Skin epidermis (tissue), 12 donors: Measurements from ENCODE around the gene PRR14.

ENCODE experiments used
- H3K27ac ChIP-seq, 21 experiments: fragments of 200-600 bp; sonication (generic) in 11 of 21; one replicate each; pipeline ENCODE4 v1.5.0; 2020; ENCODE audit warnings: mild to moderate bottlenecking in 3 of 21, inconsistent platforms in 2 of 21, moderate library complexity in 2 of 21
- H3K4me3 ChIP-seq, 7 experiments: fragments of 200-600 bp; sonication (generic) in 2 of 7; one replicate each; pipeline ENCODE4 v1.5.0; 2020; ENCODE audit warnings: inconsistent platforms in 2 of 7, mild to moderate bottlenecking in 2 of 7, moderate library complexity in 1 of 7

Gene PRR14

DNA sequence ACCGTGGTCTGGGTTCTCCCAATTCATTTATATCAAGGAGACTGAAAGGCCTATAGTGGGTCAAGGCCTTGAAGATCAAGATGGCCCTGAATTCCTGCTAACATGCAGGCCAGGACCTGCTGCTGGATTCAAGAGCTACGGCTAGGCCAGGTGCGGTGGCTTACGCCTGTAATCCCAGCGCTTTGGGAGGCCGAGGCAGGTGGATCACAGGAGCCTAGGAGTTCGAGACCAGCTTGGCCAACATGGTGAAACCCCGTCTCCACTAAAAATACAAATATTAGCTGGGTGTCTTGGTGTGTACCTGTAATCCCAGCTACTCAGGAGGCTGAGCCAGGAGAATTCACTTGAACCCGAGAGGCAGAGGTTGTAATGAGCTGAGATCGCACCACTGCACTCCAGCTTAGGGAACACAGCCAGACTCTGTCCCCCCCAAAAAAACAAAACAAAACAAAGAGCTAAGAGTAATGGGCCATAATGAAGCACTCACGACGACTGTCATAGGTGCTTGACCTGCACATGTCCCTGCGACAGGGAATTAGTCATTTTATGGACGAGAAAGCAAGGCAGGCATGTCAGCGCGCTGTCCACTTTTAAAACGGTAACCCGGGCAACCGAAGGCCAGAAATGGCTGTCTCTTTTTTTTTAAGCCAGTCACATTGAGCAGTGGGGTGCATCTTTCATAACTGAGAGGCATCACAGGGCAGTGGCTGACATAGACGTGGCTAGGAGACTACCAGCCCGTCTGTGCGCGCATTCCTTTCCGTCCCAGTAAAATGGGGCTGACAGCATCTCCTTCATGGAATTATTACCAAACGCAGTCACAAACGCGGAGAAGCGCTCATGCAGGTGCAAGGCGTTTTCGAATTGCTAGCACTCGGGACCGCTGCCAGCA, 6.5 kb downstream of the PRR14 start:
- Histone ChIP-seq H3K27ac (peak overlapping the region in 20 of 21 experiments; percentile 59 to 100 (median 85)), H3K4me3 (peak overlapping the region; percentile 17 to 96 (median 34))

DNA sequence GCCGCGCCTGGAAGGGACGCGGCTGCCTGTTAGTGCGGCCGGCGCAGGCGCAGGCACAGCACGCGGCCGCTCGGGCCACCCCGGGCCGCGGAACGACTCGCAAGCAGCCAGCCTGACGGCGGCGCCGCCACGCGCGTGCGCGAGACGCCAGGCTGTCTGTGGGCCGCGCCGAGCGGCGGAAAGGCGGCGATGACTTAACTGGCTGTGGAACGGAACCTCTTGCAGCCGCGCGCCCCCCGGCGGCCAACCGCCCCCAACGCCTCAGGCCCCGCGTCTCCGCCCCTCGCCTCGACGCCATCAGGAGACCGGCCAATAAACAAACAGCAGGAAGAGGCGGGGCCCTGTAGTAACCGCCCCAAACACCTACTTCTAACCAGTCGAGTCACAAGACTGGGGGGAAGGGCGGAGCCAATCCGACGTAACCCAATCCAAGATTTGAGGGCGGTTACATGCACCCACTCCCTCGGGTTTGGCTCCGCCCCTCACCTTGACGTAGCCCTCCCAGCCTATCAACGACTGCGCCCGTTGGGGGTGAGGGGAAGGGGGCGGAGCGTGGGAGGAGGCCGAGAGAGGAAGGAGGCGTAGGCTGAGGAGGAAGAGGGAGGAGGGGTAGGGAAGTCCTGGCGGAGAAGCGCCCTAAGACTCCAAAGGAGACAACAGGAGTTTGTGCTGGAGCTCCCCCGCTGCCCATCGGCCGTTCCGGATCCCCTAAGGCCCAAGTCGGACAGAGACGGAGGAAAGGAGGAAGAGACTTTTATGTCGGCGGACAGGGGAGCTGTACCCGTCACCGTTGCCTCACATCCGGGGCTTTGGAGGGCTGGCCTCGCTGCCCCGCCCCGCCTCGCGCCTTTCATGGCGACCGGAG, 7.3 kb downstream of the PRR14 start, which contains the start of gene FBRS:
FBRS (plus strand) TSS at position 566 of the 865 bp plus-strand sequence. CDS start 1,088 bp downstream, outside the sequence.
- Histone ChIP-seq H3K4me3 (peak within 1 kb of the TSS; percentile 56 to 96 (median 85)), H3K27ac (peak within 1 kb of the TSS; percentile 93 to 100 (median 99))

- Histone ChIP-seq H3K4me3 (peak overlapping the region; percentile 56 to 96 (median 85)), H3K27ac (peak overlapping the region; percentile 93 to 100 (median 99))
These were observed 8.2 kb downstream of the PRR14 start for GRCh38 chr16:30658731-30659506.

DNA sequence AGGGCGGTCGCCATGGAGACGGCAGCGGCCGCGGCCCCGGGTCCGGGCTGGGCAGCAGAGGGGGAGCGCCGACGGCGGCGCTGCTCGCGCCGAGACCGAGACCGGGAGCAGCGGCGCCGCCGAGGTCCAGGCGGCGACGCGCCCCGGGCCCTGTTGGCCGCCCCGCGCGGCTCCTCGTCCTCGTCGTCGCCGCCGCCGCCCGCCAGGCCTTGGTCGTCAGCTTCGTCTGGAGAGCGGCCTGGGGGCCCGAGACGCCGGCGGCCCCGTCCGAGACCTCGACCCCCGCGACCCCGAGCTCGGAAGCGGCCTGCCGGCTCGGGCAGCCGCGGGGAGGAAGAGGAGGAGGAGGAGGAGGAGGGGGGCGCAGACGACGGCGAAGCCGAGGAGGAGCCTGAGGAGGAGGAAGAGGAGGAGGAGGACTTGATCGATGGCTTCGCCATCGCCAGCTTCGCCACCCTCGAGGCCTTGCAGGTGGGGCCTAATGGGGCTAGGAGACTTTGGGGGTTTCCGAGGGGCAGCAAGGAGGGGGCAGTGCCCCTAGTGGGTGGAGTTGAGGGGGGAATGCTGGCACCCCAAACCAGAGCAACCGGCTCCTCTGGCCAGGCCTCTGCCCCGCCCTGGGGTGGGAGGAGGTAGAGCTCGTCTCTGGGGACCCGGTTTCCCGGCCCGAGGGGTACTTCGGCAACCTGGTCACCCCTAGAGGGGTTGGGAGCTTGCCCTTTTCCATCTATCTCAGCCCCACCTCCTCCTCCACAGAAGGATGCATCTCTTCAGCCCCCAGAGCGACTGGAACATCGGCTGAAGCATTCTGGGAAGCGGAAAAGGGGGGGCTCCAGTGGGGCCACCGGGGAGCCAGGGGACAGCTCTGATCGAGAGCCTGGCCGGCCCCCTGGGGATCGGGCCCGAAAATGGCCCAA, 9.0 kb downstream of the PRR14 start:
- H3K27ac ChIP-seq: peak overlapping the region; percentile 93 to 100 (median 99)
- H3K4me3 ChIP-seq: peak overlapping the region; percentile 56 to 96 (median 85)

- Histone ChIP-seq H3K27ac (peak overlapping the region in 20 of 21 experiments; percentile 97 to 100 (median 99)), H3K4me3 (peak overlapping the region; percentile 56 to 96 (median 85))
These were observed 9.9 kb downstream of the PRR14 start for GRCh38 chr16:30660424-30661261.

- Histone ChIP-seq H3K27ac (peak overlapping the region in 3 of 21 experiments; percentile 18 to 23 (median 22)), H3K4me3 (peak overlapping the region in 1 of 7 experiments; percentile 6)
These were observed 11.7 kb downstream of the PRR14 start for GRCh38 chr16:30662449-30662848.

GRCh38 chr16:30663038-30663437, 12.3 kb downstream of the PRR14 start:
- Histone ChIP-seq H3K27ac (peak overlapping the region in 2 of 21 experiments; percentile 11 to 19), H3K4me3 (no peak overlapping the region)

GRCh38 chr16:30663820-30664219, 13.1 kb downstream of the PRR14 start:
- Histone ChIP-seq H3K4me3 (no peak overlapping the region), H3K27ac (peak overlapping the region in 1 of 21 experiments; percentile 29)

- Histone ChIP-seq H3K27ac (peak overlapping the region in 1 of 21 experiments; percentile 29), H3K4me3 (no peak overlapping the region)
These were observed 13.9 kb downstream of the PRR14 start for GRCh38 chr16:30664616-30665109.

DNA sequence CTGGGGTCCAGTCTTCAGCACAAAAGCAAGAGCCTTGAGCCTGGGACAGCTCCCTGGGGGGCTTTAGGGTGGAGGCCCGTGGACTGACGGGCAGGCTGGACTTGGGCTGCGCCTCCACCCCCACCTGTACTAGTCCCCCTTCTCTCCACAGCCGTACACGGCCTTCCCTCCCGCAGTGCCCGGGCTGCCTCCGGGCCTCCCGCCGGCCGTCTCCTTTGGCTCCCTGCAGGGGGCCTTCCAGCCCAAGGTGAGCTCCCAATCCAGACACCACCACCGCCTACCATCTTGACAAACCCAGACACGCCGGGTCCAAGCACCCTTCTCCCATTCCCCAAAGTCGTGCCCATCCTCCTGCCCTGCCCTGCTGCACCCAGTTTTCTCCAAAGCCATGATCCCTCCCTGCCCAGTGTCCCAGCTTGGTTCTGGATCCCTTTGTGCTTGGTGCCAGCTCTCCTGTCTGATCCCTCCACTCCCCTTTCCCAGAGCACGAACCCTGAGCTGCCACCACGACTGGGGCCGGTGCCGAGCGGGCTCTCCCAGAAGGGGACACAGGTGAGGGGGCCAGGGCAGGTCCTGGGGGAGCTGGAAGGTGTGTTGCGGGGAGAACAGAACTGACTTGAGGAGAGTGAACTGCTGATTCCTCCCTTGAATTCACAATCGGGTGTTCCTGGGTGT, 14.5 kb downstream of the PRR14 start:
- no peak overlapping the region for H3K4me3 ChIP-seq
- no peak overlapping the region for H3K27ac ChIP-seq

DNA sequence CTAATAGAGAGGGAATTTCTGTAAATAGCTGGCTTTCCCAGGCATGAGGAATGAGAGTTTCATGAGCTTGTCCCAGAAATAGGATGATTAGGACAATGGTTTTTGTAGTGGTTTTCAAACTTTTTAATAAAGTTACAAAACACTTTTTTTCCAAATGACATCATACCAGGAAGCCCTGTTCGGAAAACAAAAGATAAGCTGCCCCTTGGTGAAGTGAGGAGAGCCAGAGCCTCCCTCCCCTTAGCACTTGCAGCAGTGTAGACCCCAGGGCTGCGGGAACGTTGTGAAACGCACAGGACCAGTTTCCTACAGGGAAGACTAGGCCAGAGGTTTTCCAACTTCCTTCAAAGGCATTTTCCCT, 15.1 kb downstream of the PRR14 start:
- no peak overlapping the region for H3K4me3 ChIP-seq
- H3K27ac ChIP-seq: no peak overlapping the region

- no peak overlapping the region for H3K4me3 ChIP-seq
- no peak overlapping the region for H3K27ac ChIP-seq
These were observed 15.9 kb downstream of the PRR14 start for GRCh38 chr16:30666681-30667080.

- peak overlapping the region in 1 of 21 experiments; percentile 13 for H3K27ac ChIP-seq
- no peak overlapping the region for H3K4me3 ChIP-seq
These were observed 16.7 kb downstream of the PRR14 start for GRCh38 chr16:30667361-30667905.

GRCh38 chr16:30668393-30668792, 17.6 kb downstream of the PRR14 start:
- Histone ChIP-seq H3K4me3 (no peak overlapping the region), H3K27ac (no peak overlapping the region)

GRCh38 chr16:30669026-30669902, 18.5 kb downstream of the PRR14 start:
- Histone ChIP-seq H3K27ac (no peak overlapping the region), H3K4me3 (no peak overlapping the region)
